Right lobe of liver (tissue), 6 donors: ENCODE results near the gene NLGN4X. TPM values are rescaled to one million over a fixed set of nuclear protein-coding genes. Genes with fewer than 3 reads are reported as not detected.

Experiments
- ATAC-seq, 4 donors: fragments of 200-7000 bp; cut with Tn5 transposase; one replicate each; pipeline ENCODE4 v1.9.1; 2020; ENCODE audit warnings: mild to moderate bottlenecking in 4 of 4, moderate library complexity in 4 of 4
- DNase-seq, 3 donors: peaks; one replicate each; pipeline ENCODE4 v3.0.0-alpha.2; 2020
- H3K27ac ChIP-seq, 3 donors: fragments of 200-600 bp; one replicate each; pipeline ENCODE4 v1.8.0; 2022
- H3K27me3 ChIP-seq, 2 donors: fragments of 200-600 bp; one replicate each; pipeline ENCODE4 v1.8.0; 2022
- H3K36me3 ChIP-seq, 4 donors: fragments of 200-600 bp; sonication (generic) in 1 of 4; one replicate each; pipeline versions ENCODE4 v1.5.1 to v1.8.0; 2017 to 2022; ENCODE audit warnings: control low read depth in 1 of 4
- H3K4me1 ChIP-seq, 4 donors: fragments of 200-600 bp; sonication (generic) in 1 of 4; one replicate each; pipeline versions ENCODE4 v1.5.1 to v1.8.0; 2017 to 2022; ENCODE audit warnings: control low read depth in 1 of 4
- H3K4me3 ChIP-seq, 3 donors: fragments of 200-600 bp; one replicate each; pipeline ENCODE4 v1.8.0; 2022
- H3K9me3 ChIP-seq, 4 donors: fragments of 200-600 bp; sonication (generic) in 1 of 4; one replicate each; pipeline versions ENCODE4 v1.5.1 to v1.8.0; 2017 to 2022; ENCODE audit warnings: control low read depth in 1 of 4
- POLR2A ChIP-seq: fragments of 450-650 bp; IDR thresholded peaks from one replicate; pipeline ENCODE4 v1.6.1; 2017; ENCODE audit warnings: antibody characterized with exemption, mild to moderate bottlenecking
- WGBS: methylation state at CpG from one replicate; pipeline ENCODE4 v1.1.6; 2018; ENCODE audit warnings: low coverage, low lambda C conversion rate; ENCODE audit not compliant: insufficient coverage; ENCODE audit errors: missing lambda C conversion rate; 5-methylcytosine and 5-hydroxymethylcytosine counted together
- intact Hi-C, 2 donors: fragments of 100-400 bp; cut with DNase I; formaldehyde crosslinking; loops; one replicate each; pipeline versions ENCODE4 v1.11.2 to v1.14.1; 2022
- total RNA-seq, 6 experiments: library from RNA; depleted of rRNA in 2 of 6; stranded (reverse); fragments of >200 nt in 2 of 6; fragmentation: NEBNext Ultra II Directional in 3 of 6; extraction: Animal tissue kit (Norgen Biotek cat#: 25700) in 3 of 6; gene quantifications; one replicate each; pipeline versions ENCODE4 v1.1.0 to v1.2.4, GENCODE V29; 2016 to 2023
- TF ChIP-seq, protein P1 (sequence below), 4 donors: fragments of 200-600 bp in 3 of 4; fragments of 450-650 bp in 1 of 4; IDR thresholded peaks; one replicate each; pipeline versions ENCODE4 v1.5.1 to v1.8.0; 2016 to 2022; ENCODE audit warnings: antibody characterized with exemption in 4 of 4, mild to moderate bottlenecking in 2 of 4
- donor health status: DM: no; HTN: yes; CAD: no.
- donor health status: DM: no; HTN: no; CAD: no.
- donor health status: DM: no; HTN: no; CAD: no.
- donor health status: DM: no; HTN: yes; CAD: no.
- donor health status: DM: no; HTN: yes; CAD: no.

The NLGN4X gene
- total RNA-seq, 6 experiments from 2014 or later = 0.51 to 1.5 (median 1.1) TPM

DNA sequence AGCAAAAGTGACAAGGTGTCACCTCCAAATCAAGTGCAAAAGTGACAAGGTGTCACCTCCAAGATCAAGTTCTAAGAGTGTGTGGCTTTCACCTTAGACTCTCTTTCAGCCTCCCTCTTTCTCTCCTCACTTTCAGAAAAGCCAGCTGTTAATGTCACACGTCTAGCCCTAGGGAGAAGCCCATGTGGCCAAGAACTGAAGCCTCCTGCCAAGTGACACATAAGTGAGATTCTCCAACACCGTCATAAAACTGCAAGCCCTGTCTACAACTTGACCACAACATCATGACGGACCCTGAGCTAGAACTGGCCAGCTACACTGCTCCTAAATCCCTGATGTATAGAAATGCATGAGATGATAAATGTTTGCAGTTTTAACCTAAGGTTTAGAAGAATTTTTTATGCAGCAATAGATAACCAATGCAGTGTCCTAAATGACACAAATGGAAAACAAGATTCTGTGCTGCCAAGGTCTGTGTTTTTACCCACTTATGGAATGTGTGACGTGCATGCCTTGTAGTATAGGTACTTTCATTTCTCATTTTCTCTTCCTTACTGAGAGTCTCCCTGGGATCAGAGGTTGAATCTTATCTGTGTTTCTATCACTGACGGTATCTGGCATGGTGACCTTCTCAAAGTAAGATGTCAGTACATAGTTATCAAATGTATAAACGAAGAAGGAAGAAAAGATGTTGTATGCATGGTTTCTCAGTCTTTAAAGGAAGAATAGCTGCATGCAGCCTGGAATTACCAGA is 25.0 kb downstream of the NLGN4X start:
- intact Hi-C loops = no loop called here
- H3K4me1 ChIP-seq = no peaks in the 10 kb centered on the region
- no peaks in the 10 kb centered on the region for H3K9me3 ChIP-seq
- no peak overlapping the region for H3K27ac ChIP-seq
- no peak for ATAC-seq
- H3K4me3 ChIP-seq = no peak overlapping the region
- 28% methylated on average over 6 of the region's 6 CpGs for WGBS
- DNase-seq = no peak
- no peaks in the 10 kb centered on the region for H3K27me3 ChIP-seq
- TF ChIP-seq, protein P1, sequence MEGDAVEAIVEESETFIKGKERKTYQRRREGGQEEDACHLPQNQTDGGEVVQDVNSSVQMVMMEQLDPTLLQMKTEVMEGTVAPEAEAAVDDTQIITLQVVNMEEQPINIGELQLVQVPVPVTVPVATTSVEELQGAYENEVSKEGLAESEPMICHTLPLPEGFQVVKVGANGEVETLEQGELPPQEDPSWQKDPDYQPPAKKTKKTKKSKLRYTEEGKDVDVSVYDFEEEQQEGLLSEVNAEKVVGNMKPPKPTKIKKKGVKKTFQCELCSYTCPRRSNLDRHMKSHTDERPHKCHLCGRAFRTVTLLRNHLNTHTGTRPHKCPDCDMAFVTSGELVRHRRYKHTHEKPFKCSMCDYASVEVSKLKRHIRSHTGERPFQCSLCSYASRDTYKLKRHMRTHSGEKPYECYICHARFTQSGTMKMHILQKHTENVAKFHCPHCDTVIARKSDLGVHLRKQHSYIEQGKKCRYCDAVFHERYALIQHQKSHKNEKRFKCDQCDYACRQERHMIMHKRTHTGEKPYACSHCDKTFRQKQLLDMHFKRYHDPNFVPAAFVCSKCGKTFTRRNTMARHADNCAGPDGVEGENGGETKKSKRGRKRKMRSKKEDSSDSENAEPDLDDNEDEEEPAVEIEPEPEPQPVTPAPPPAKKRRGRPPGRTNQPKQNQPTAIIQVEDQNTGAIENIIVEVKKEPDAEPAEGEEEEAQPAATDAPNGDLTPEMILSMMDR (IDR thresholded peaks at IDR 0.05) = no peak
- TF ChIP-seq POLR2A = no peak
- H3K36me3 ChIP-seq = no peaks in the 10 kb centered on the region

DNA sequence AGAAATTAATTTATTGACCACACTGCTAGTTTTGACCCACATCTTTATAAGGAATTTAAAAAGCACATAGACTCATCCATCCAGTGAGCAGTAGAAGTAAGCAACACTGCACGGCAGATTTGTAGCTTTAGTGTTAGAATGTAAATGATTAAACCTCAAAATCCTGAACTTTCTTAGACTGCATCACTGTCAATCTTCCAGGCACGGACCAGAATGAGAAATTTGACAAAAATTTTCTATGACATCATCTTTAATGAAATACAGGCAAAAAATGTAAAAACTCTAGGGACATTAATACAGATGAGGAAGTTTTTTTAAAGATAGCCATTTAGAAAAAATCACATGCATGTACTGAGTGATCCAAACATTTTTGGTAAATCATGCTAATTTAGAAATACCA is 29.2 kb downstream of the NLGN4X start:
- TF ChIP-seq, protein P1 (IDR thresholded peaks at IDR 0.05) = no peak
- TF ChIP-seq POLR2A = no peak
- Histone ChIP-seq H3K27ac (no peak overlapping the region), H3K4me1 (no peaks in the 10 kb centered on the region), H3K27me3 (no peaks in the 10 kb centered on the region), H3K36me3 (no peaks in the 10 kb centered on the region), H3K4me3 (no peak overlapping the region), H3K9me3 (no peaks in the 10 kb centered on the region)
- intact Hi-C loops = no loop called here
- WGBS = 58% methylated on average over 2 of the region's 2 CpGs
- DNase-seq (no peak), ATAC-seq (no peak)

DNA sequence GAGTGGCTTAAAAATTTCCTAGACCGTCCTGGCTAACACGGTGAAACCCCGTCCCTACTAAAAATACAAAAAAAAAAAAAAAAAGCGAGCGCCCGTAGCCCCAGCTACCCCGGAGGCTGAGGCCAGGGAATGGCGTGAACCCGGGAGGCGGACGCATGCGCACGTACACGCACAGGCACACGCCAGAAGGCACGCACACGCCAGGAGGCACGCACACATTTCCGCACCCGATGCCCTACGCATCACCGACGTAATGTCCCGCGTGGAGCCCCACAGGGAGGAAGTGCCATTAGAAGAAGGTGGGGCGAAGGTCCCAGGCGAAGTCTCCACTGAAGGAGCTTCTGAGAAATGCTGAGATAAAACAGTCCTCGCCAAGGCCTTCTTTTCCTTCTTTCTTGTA is 41.4 kb downstream of the NLGN4X start:
- WGBS = 79% methylated on average over 14 of the region's 28 CpGs
- TF ChIP-seq, protein P1 (IDR thresholded peaks at IDR 0.05) = no peak
- no peak for TF ChIP-seq POLR2A
- Histone ChIP-seq H3K9me3 (no peaks in the 10 kb centered on the region), H3K27me3 (no peaks in the 10 kb centered on the region), H3K4me1 (no peaks in the 10 kb centered on the region), H3K36me3 (no peaks in the 10 kb centered on the region), H3K4me3 (no peak overlapping the region), H3K27ac (no peak overlapping the region)
- no peak for ATAC-seq
- intact Hi-C loops = no loop called here
- no peak for DNase-seq

- peak in 1 of 3 donors; percentile 61 for DNase-seq
- Histone ChIP-seq H3K4me3 (no peak overlapping the region), H3K27me3 (no peaks in the 10 kb centered on the region), H3K27ac (no peak overlapping the region), H3K4me1 (no peaks in the 10 kb centered on the region), H3K9me3 (no peaks in the 10 kb centered on the region), H3K36me3 (no peaks in the 10 kb centered on the region)
- intact Hi-C loops = no loop called here
- TF ChIP-seq, protein P1 (IDR thresholded peaks at IDR 0.05) = no peak
- no peak for TF ChIP-seq POLR2A
- WGBS = 24% methylated on average over 4 of the region's 4 CpGs
- ATAC-seq = peak; percentile 72 to 98 (median 90)
Observed at GRCh38 chrX:6184900-6185515, 43.7 kb downstream of the NLGN4X start.
